ENCODE measurements around the gene MMP25. TPM values are rescaled to one million over a fixed set of nuclear protein-coding genes. Genes with fewer than 3 reads are reported as not detected.
"Not testable (repeated sequence)": the region's sequence is repeated elsewhere in the genome, so short reads cannot be mapped to it uniquely, and the experiment has no call there.

The MMP25 gene
- total RNA-seq, 4 donors from 2014 or later: 0.30 to 0.81 (median 0.49) TPM; not detected in 1

DNA sequence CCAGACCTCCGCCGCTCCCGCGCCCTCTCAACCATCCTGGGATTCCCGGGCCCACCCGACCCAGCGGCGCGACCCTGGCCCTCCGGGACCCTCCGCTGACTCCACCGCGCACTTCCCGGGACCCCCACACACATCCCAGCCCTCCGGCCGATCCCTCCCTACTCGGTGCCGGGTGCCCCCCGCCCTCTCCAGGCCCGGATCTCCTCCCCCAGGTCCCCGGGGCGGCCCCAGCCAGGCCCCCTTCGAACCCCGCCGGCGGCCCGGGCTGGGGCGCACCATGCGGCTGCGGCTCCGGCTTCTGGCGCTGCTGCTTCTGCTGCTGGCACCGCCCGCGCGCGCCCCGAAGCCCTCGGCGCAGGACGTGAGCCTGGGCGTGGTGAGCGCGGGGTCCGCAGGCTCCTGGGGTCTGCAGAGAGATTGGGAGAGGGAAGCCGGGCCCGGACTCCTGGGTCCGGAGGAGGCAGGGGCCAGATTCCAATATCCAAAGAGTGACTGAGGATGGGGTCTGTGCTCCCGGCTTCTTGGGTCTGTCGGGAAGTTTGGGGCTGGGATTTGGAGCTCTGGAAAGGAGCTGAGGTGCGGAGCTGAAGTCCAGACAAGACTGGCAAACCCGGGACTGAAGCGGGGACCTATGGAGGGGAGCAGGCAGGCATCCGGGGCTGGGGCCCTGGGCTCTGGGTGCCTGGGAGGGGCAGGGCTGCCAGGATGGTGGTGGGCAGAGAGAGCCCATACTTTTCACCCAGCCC lies 453 bp downstream of the MMP25 start:
- H3K4me3 ChIP-seq (ENCODE audit: low read depth, poor library complexity, severe bottlenecking): no peak overlapping the region
- TF ChIP-seq CTCF (IDR thresholded peaks at IDR 0.05) (no peak), POLR2A (IDR thresholded peaks at IDR 0.05) (no peak)
- no peak for DNase-seq (ENCODE audit: low spot score in 2 of 2)
- intact Hi-C loops (cut with DNase I; ENCODE audit: low total_unique reads): no loop called here
- 1 to 2% methylated on average over 35 to 42 of the region's 54 CpGs for WGBS, 2 donors

- H3K4me3 ChIP-seq (ENCODE audit: low read depth, poor library complexity, severe bottlenecking): no peak overlapping the region
- no peak for DNase-seq (ENCODE audit: low spot score in 2 of 2)
- intact Hi-C loops (cut with DNase I; ENCODE audit: low total_unique reads): no loop called here
- 18 to 21% methylated on average over 12 to 13 of the region's 13 CpGs for WGBS, 2 donors
- TF ChIP-seq CTCF (IDR thresholded peaks at IDR 0.05) (no peak), POLR2A (IDR thresholded peaks at IDR 0.05) (no peak)
Observed at GRCh38 chr16:3047387-3047720, 993 bp downstream of the MMP25 start.

DNA sequence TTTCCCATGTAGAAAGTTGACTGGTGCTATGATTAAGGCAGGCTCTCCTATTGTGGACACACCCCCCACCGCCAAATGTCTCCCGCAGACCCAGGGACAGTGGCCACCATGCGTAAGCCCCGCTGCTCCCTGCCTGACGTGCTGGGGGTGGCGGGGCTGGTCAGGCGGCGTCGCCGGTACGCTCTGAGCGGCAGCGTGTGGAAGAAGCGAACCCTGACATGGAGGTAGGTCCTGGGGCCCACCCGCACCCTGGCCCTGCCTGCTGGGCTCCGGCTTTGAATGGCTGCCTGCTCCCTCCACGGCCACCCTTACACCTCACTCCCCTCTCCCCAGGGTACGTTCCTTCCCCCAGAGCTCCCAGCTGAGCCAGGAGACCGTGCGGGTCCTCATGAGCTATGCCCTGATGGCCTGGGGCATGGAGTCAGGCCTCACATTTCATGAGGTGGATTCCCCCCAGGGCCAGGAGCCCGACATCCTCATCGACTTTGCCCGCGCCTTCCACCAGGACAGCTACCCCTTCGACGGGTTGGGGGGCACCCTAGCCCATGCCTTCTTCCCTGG lies 3.6 kb downstream of the MMP25 start:
- 74 to 79% methylated on average over 18 to 26 of the region's 26 CpGs for WGBS, 2 donors
- H3K4me3 ChIP-seq (ENCODE audit: low read depth, poor library complexity, severe bottlenecking): no peak overlapping the region
- intact Hi-C loops (cut with DNase I; ENCODE audit: low total_unique reads): no loop called here
- TF ChIP-seq POLR2A (IDR thresholded peaks at IDR 0.05) (no peak), CTCF (IDR thresholded peaks at IDR 0.05) (no peak)
- no peak for DNase-seq (ENCODE audit: low spot score in 2 of 2)

- DNase-seq (ENCODE audit: low spot score in 2 of 2): no peak
- intact Hi-C loops (cut with DNase I; ENCODE audit: low total_unique reads): no loop called here
- TF ChIP-seq POLR2A (IDR thresholded peaks at IDR 0.05): no peak
- TF ChIP-seq CTCF (IDR thresholded peaks at IDR 0.05): no peak
- 84 to 86% methylated on average over 5 of the region's 5 CpGs for WGBS, 2 donors
- no peak overlapping the region for H3K4me3 ChIP-seq (ENCODE audit: low read depth, poor library complexity, severe bottlenecking)
Observed at GRCh38 chr16:3050487-3050886, 4.1 kb downstream of the MMP25 start.

- H3K4me3 ChIP-seq (ENCODE audit: low read depth, poor library complexity, severe bottlenecking): no peak overlapping the region
- intact Hi-C loops (cut with DNase I; ENCODE audit: low total_unique reads): no loop called here
- TF ChIP-seq POLR2A (IDR thresholded peaks at IDR 0.05) (no peak), CTCF (IDR thresholded peaks at IDR 0.05) (no peak)
- WGBS, 2 donors: 53 to 62% methylated on average over 4 of the region's 4 CpGs
- DNase-seq (ENCODE audit: low spot score in 2 of 2): no peak
Observed at GRCh38 chr16:3051009-3051408, 4.6 kb downstream of the MMP25 start.

- DNase-seq (ENCODE audit: low spot score in 2 of 2): no peak
- H3K4me3 ChIP-seq (ENCODE audit: low read depth, poor library complexity, severe bottlenecking): no peak overlapping the region
- intact Hi-C loops (cut with DNase I; ENCODE audit: low total_unique reads): no loop called here
- no peak for TF ChIP-seq POLR2A (IDR thresholded peaks at IDR 0.05)
- no peak for TF ChIP-seq CTCF (IDR thresholded peaks at IDR 0.05)
- 65 to 86% methylated on average over 9 of the region's 9 CpGs for WGBS, 2 donors
Observed at GRCh38 chr16:3051494-3051893, 5.1 kb downstream of the MMP25 start.

- WGBS, 2 donors: 71 to 77% methylated on average over 7 to 10 of the region's 12 CpGs
- intact Hi-C loops (cut with DNase I; ENCODE audit: low total_unique reads); DNase-seq (ENCODE audit: low spot score in 2 of 2): not testable (repeated sequence)
Observed at GRCh38 chr16:3052571-3053329, 6.4 kb downstream of the MMP25 start.

GRCh38 chr16:3053330-3053710 lies 7.0 kb downstream of the MMP25 start:
- DNase-seq (ENCODE audit: low spot score in 2 of 2); H3K4me3 ChIP-seq (ENCODE audit: low read depth, poor library complexity, severe bottlenecking); intact Hi-C loops (cut with DNase I; ENCODE audit: low total_unique reads): not testable (repeated sequence)
- 93 to 96% methylated on average over 7 of the region's 13 CpGs for WGBS, 2 donors

More at GRCh38 chr16:3052571-3053329, 6.4 kb downstream of the MMP25 start:
- H3K4me3 ChIP-seq (ENCODE audit: low read depth, poor library complexity, severe bottlenecking): not testable (repeated sequence)

All from lower leg skin (tissue), 4 donors.